Lung (tissue), 12 donors: ENCODE results near the gene AGAP1. TPM values are rescaled to one million over a fixed set of nuclear protein-coding genes. Genes with fewer than 3 reads are reported as not detected.

Experiments
- ATAC-seq: fragments of 200-7000 bp; cut with Tn5 transposase; one replicate; pipeline ENCODE4 v1.9.1; 2020; ENCODE audit warnings: moderate number of reproducible peaks; ENCODE audit not compliant: insufficient read depth, low FRiP score
- DNase-seq, 3 donors: peaks; one replicate each; pipeline ENCODE4 v3.0.0-alpha.2; 2013 to 2017
- H3K27ac ChIP-seq, 2 donors: one replicate each; pipeline ENCODE4 v1.5.1; 2013; ENCODE audit warnings: mild to moderate bottlenecking in 2 of 2, moderate library complexity in 2 of 2, control low read depth in 1 of 2, inconsistent platforms in 1 of 2, low read depth in 1 of 2, low read length in 1 of 2
- H3K27me3 ChIP-seq, 3 donors: one replicate each; pipeline ENCODE4 v1.5.1; 2013; ENCODE audit warnings: low read length in 2 of 3; ENCODE audit not compliant: control insufficient read depth in 3 of 3, insufficient read depth in 3 of 3
- H3K36me3 ChIP-seq, 4 donors: one replicate each; pipeline ENCODE4 v1.5.1; 2013; ENCODE audit warnings: low read length in 4 of 4, mild to moderate bottlenecking in 1 of 4, moderate library complexity in 1 of 4; ENCODE audit not compliant: control insufficient read depth in 4 of 4, insufficient read depth in 4 of 4
- H3K4me1 ChIP-seq, 5 donors: one replicate each; pipeline ENCODE4 v1.5.1; 2013; ENCODE audit warnings: low read length in 5 of 5, mild to moderate bottlenecking in 2 of 5, moderate library complexity in 1 of 5; ENCODE audit not compliant: control insufficient read depth in 5 of 5, insufficient read depth in 5 of 5
- H3K4me3 ChIP-seq: one replicate; pipeline ENCODE4 v1.5.1; 2013; ENCODE audit warnings: mild to moderate bottlenecking, control low read depth, moderate library complexity
- H3K9ac ChIP-seq, 2 donors: one replicate each; pipeline ENCODE4 v1.5.1; 2013; ENCODE audit warnings: low read length in 2 of 2, control low read depth in 1 of 2; ENCODE audit not compliant: insufficient read depth in 1 of 2
- H3K9me3 ChIP-seq, 4 donors: one replicate each; pipeline ENCODE4 v1.5.1; 2013; ENCODE audit warnings: low read length in 3 of 4, mild to moderate bottlenecking in 1 of 4, moderate library complexity in 1 of 4; ENCODE audit not compliant: control insufficient read depth in 4 of 4, insufficient read depth in 3 of 4
- WGBS, 2 donors: extraction: QIAGEN DNeasy Blood & Tissue Kit; methylation state at CpG; one replicate each; pipeline ENCODE4 v1.1.7; 2013; 5-methylcytosine and 5-hydroxymethylcytosine counted together
- polyA plus RNA-seq, 2 donors: library from polyadenylated mRNA; stranded (reverse); fragments of 200-250 nt; gene quantifications; one replicate each; pipeline ENCODE4 v1.2.1, GENCODE V29; 2013
- total RNA-seq, 2 donors: library from RNA; depleted of rRNA in 1 of 2; stranded (reverse); fragments of >200 nt in 1 of 2; gene quantifications; one replicate each; pipeline ENCODE4 v1.2.1, GENCODE V29; 2014 to 2021
- TF ChIP-seq, protein P1 (sequence below): IDR thresholded peaks from 2 replicates; pipeline ENCODE4 v1.5.1; 2012; ENCODE audit warnings: mild to moderate bottlenecking; ENCODE audit errors: control extremely low read depth, extremely low read depth
- donor health status: control.
- donor health status: control.
- donor health status: Bipolar disorder and iron deficiency.
- donor health status: healthy.
- donor health status: DM: yes; HTN: yes; CAD: no.

Gene AGAP1
- total and polyA plus RNA-seq, 4 donors = 6.6 to 39.4 (median 20.2) TPM

DNA sequence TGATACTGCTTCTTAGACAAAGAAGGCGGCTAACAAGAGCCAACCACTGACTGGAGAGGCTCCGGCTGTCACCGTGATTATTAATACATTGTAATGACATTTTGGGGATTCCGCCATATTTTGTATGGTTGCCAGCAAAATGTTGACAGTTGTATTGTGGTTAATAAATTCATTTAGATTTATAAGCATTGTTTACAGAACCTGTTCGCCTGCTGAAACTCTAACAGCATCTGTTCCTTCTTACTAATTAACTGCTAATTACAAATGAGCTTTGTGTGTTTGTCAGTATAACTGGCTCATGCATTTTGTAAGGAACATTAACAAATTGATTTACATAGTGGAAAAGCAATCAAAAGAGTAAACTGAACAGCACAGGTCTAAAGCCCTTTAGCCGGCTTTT, 342.0 kb downstream of the AGAP1 start:
- no peak for DNase-seq
- ATAC-seq = no peak
- Histone ChIP-seq H3K9me3 (no peaks in the 10 kb centered on the region), H3K4me3 (no peak overlapping the region), H3K9ac (no peak overlapping the region), H3K27ac (no peak overlapping the region), H3K27me3 (no peaks in the 10 kb centered on the region), H3K4me1 (peaks cover 0 to 17% (median 3%) of the 10 kb centered on the region in 5 donors), H3K36me3 (peaks cover 0 to 3% (median 0%) of the 10 kb centered on the region in 4 donors)
- TF ChIP-seq, protein P1, sequence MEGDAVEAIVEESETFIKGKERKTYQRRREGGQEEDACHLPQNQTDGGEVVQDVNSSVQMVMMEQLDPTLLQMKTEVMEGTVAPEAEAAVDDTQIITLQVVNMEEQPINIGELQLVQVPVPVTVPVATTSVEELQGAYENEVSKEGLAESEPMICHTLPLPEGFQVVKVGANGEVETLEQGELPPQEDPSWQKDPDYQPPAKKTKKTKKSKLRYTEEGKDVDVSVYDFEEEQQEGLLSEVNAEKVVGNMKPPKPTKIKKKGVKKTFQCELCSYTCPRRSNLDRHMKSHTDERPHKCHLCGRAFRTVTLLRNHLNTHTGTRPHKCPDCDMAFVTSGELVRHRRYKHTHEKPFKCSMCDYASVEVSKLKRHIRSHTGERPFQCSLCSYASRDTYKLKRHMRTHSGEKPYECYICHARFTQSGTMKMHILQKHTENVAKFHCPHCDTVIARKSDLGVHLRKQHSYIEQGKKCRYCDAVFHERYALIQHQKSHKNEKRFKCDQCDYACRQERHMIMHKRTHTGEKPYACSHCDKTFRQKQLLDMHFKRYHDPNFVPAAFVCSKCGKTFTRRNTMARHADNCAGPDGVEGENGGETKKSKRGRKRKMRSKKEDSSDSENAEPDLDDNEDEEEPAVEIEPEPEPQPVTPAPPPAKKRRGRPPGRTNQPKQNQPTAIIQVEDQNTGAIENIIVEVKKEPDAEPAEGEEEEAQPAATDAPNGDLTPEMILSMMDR = no peak
- 89 to 90% methylated on average over 6 of the region's 6 CpGs for WGBS, 2 donors

DNA sequence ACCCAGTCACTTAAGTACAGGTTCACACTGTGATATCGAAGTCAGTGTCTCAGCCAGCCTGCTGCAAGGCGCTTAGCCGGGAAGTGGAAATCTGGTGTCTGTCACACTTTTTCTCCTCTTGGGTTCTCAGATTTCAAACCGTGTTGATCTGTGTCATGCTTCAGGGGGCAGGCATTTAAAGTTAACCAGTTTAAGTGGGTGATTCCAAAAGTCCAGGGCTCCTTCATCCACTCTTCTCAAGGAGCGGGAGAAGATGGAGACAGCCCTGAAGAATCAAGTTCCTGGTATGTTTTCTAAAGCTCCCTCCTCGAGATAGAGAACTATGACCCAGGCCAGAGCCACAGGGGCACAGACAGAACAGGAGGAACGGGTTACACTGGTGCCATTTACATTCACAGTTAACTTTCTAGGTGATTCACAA, 342.7 kb downstream of the AGAP1 start:
- Histone ChIP-seq H3K36me3 (peaks cover 0 to under 1% (median 0%) of the 10 kb centered on the region in 4 donors), H3K27me3 (no peaks in the 10 kb centered on the region), H3K9me3 (no peaks in the 10 kb centered on the region), H3K4me3 (no peak overlapping the region), H3K4me1 (peaks cover 0 to 17% (median 3%) of the 10 kb centered on the region in 5 donors), H3K27ac (no peak overlapping the region), H3K9ac (no peak overlapping the region)
- no peak for ATAC-seq
- WGBS, 2 donors = 74 to 75% methylated on average over 7 of the region's 7 CpGs
- TF ChIP-seq, protein P1 = no peak
- DNase-seq = peak; percentile 45 to 69 (median 49)

- 93 to 95% methylated on average over 11 of the region's 11 CpGs for WGBS, 2 donors
- H3K9ac ChIP-seq = no peak overlapping the region
- TF ChIP-seq, protein P1 = no peak
- H3K27me3 ChIP-seq = no peaks in the 10 kb centered on the region
- no peak overlapping the region for H3K27ac ChIP-seq
- ATAC-seq (no peak), DNase-seq (no peak)
- no peak overlapping the region for H3K4me3 ChIP-seq
- peaks cover 0 to 3% (median 0%) of the 10 kb centered on the region in 4 donors for H3K36me3 ChIP-seq
- no peaks in the 10 kb centered on the region for H3K9me3 ChIP-seq
- H3K4me1 ChIP-seq = peaks cover 0 to 17% (median 3%) of the 10 kb centered on the region in 5 donors
Observed at GRCh38 chr2:235839226-235839625, 345.4 kb downstream of the AGAP1 start.

GRCh38 chr2:235839974-235840373, 346.1 kb downstream of the AGAP1 start:
- ATAC-seq = no peak
- H3K36me3 ChIP-seq = peaks cover 0 to 3% (median 0%) of the 10 kb centered on the region in 4 donors
- H3K27me3 ChIP-seq = no peaks in the 10 kb centered on the region
- no peak overlapping the region for H3K27ac ChIP-seq
- 94% methylated on average over 4 of the region's 4 CpGs for WGBS, 2 donors
- H3K9me3 ChIP-seq = no peaks in the 10 kb centered on the region
- H3K9ac ChIP-seq = no peak overlapping the region
- TF ChIP-seq, protein P1 = no peak
- DNase-seq = no peak
- H3K4me3 ChIP-seq = no peak overlapping the region
- peaks cover 0 to 18% (median 3%) of the 10 kb centered on the region in 5 donors for H3K4me1 ChIP-seq
